Colon (tissue), 2 donors: ENCODE measurements around the gene VPS37C.

Experiments used
- FAIRE-seq: peaks from 2 replicates; lab custom pipeline; 2012; peaks lifted over from hg19 to GRCh38; lab: Jason Lieb, UNC
- donor health status: control.
- donor health status: control.

VPS37C gene

GRCh38 chr11:61153593-61154095 is 7.6 kb downstream of the VPS37C start:
- no peak for FAIRE-seq

GRCh38 chr11:61152816-61153592 is 8.2 kb downstream of the VPS37C start:
- no peak for FAIRE-seq

- no peak for FAIRE-seq
Observed at GRCh38 chr11:61151545-61152252, 9.5 kb downstream of the VPS37C start.

GRCh38 chr11:61150706-61151544 is 10.3 kb downstream of the VPS37C start:
- no peak for FAIRE-seq

- no peak for FAIRE-seq
Observed at GRCh38 chr11:61149624-61150615, 11.3 kb downstream of the VPS37C start.

- no peak for FAIRE-seq
Observed at GRCh38 chr11:61147791-61148620, 13.2 kb downstream of the VPS37C start.

- no peak for FAIRE-seq
Observed at GRCh38 chr11:61147271-61147670, 14.0 kb downstream of the VPS37C start.

GRCh38 chr11:61146416-61146815 is 14.8 kb downstream of the VPS37C start:
- FAIRE-seq: no peak

GRCh38 chr11:61145228-61146005 is 15.8 kb downstream of the VPS37C start:
- no peak for FAIRE-seq

- FAIRE-seq: no peak
Observed at GRCh38 chr11:61144511-61145179, 16.6 kb downstream of the VPS37C start.

GRCh38 chr11:61142424-61142823 is 18.8 kb downstream of the VPS37C start:
- FAIRE-seq: no peak

GRCh38 chr11:61141601-61142028 is 19.6 kb downstream of the VPS37C start:
- FAIRE-seq: no peak

- FAIRE-seq: no peak
Observed at GRCh38 chr11:61140416-61140815, 20.8 kb downstream of the VPS37C start.

GRCh38 chr11:61139387-61139786 is 21.8 kb downstream of the VPS37C start:
- no peak for FAIRE-seq

GRCh38 chr11:61138935-61139334 is 22.3 kb downstream of the VPS37C start:
- no peak for FAIRE-seq

- FAIRE-seq: no peak
Observed at GRCh38 chr11:61134801-61135257, 26.4 kb downstream of the VPS37C start.

GRCh38 chr11:61133956-61134662 is 27.1 kb downstream of the VPS37C start:
- FAIRE-seq: no peak

- FAIRE-seq: no peak
Observed at GRCh38 chr11:61133145-61133544, 28.1 kb downstream of the VPS37C start.
